ENCODE data around the gene ATP9B. TPM values are rescaled to one million over a fixed set of nuclear protein-coding genes. Genes with fewer than 3 reads are reported as not detected.

Gene ATP9B
- total RNA-seq, 1 experiment from 2014 or later = 17.8 TPM

DNA sequence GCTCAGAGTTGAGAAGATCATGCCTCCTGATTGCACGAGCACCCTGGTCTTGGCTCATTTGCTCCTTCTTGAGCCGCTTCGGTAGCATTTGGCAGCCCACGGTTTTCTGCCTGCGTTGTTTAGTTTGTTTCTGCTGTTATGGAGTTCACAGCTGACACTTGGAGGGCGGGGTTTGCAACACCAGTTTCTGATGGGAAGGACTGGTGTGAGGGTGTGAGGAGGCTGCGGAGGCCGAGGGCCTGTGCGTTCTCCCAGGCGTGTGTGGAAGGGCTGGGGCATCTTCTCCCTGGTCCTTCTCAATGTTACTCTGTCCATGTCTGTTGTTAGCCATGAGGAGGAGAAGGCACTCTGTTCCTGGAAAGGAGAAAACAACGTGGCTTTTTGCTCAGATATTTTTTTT is 349.4 kb downstream of the ATP9B start:
- CTCF ChIA-PET = no interaction called here
- H3K27ac ChIP-seq (ENCODE audit: low read depth, low read length) = no peak overlapping the region
- H3K4me1 ChIP-seq (ENCODE audit: control insufficient read depth in 1 of 2, insufficient read depth in 2 of 2, low read length in 2 of 2) = no peaks in the 10 kb centered on the region
- POLR2A ChIA-PET = no interaction called here
- peaks cover 11% of the 10 kb centered on the region; the same call in 1 of the 2 replicates for H3K79me2 ChIP-seq (ENCODE audit: insufficient read depth, low read length)
- TF ChIP-seq FOSL1 (IDR thresholded peaks at IDR 0.05; ENCODE audit: low read depth) (no peak), POLR2A (IDR thresholded peaks at IDR 0.05; ENCODE audit: borderline replicate concordance, extremely low read depth, insufficient read depth, insufficient read length) (no peak), ZNF274 (IDR thresholded peaks at IDR 0.05; ENCODE audit: low read depth, low read length) (no peak), SP1 (IDR thresholded peaks at IDR 0.05; ENCODE audit: low read depth) (no peak), EZH2phosphoT487 (IDR thresholded peaks at IDR 0.05; ENCODE audit: borderline replicate concordance) (no peak), SRF (IDR thresholded peaks at IDR 0.05; ENCODE audit: low read depth) (no peak), JUND (IDR thresholded peaks at IDR 0.05) (no peak), POLR2AphosphoS5 (IDR thresholded peaks at IDR 0.05; ENCODE audit: low read depth, low read length) (no peak), EGR1 (IDR thresholded peaks at IDR 0.05; ENCODE audit: low read depth) (no peak), EZH2 (IDR thresholded peaks at IDR 0.05) (no peak), RAD21 (IDR thresholded peaks at IDR 0.05; ENCODE audit: low read depth) (no peak)
- TF ChIP-seq, protein P1, sequence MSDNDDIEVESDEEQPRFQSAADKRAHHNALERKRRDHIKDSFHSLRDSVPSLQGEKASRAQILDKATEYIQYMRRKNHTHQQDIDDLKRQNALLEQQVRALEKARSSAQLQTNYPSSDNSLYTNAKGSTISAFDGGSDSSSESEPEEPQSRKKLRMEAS (IDR thresholded peaks at IDR 0.05) = no peak
- TF ChIP-seq, protein P2, sequence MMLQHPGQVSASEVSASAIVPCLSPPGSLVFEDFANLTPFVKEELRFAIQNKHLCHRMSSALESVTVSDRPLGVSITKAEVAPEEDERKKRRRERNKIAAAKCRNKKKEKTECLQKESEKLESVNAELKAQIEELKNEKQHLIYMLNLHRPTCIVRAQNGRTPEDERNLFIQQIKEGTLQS (IDR thresholded peaks at IDR 0.05) = no peak
- TF ChIP-seq, protein P3, sequence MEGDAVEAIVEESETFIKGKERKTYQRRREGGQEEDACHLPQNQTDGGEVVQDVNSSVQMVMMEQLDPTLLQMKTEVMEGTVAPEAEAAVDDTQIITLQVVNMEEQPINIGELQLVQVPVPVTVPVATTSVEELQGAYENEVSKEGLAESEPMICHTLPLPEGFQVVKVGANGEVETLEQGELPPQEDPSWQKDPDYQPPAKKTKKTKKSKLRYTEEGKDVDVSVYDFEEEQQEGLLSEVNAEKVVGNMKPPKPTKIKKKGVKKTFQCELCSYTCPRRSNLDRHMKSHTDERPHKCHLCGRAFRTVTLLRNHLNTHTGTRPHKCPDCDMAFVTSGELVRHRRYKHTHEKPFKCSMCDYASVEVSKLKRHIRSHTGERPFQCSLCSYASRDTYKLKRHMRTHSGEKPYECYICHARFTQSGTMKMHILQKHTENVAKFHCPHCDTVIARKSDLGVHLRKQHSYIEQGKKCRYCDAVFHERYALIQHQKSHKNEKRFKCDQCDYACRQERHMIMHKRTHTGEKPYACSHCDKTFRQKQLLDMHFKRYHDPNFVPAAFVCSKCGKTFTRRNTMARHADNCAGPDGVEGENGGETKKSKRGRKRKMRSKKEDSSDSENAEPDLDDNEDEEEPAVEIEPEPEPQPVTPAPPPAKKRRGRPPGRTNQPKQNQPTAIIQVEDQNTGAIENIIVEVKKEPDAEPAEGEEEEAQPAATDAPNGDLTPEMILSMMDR (IDR thresholded peaks at IDR 0.05 in 2 of 3, conservative IDR thresholded peaks at IDR 0.05 in 1 of 3; ENCODE audit: borderline replicate concordance in 1 of 3, insufficient read depth in 1 of 3, low read depth in 2 of 3, low read length in 2 of 3) = no peak
- TF ChIP-seq, protein P4, sequence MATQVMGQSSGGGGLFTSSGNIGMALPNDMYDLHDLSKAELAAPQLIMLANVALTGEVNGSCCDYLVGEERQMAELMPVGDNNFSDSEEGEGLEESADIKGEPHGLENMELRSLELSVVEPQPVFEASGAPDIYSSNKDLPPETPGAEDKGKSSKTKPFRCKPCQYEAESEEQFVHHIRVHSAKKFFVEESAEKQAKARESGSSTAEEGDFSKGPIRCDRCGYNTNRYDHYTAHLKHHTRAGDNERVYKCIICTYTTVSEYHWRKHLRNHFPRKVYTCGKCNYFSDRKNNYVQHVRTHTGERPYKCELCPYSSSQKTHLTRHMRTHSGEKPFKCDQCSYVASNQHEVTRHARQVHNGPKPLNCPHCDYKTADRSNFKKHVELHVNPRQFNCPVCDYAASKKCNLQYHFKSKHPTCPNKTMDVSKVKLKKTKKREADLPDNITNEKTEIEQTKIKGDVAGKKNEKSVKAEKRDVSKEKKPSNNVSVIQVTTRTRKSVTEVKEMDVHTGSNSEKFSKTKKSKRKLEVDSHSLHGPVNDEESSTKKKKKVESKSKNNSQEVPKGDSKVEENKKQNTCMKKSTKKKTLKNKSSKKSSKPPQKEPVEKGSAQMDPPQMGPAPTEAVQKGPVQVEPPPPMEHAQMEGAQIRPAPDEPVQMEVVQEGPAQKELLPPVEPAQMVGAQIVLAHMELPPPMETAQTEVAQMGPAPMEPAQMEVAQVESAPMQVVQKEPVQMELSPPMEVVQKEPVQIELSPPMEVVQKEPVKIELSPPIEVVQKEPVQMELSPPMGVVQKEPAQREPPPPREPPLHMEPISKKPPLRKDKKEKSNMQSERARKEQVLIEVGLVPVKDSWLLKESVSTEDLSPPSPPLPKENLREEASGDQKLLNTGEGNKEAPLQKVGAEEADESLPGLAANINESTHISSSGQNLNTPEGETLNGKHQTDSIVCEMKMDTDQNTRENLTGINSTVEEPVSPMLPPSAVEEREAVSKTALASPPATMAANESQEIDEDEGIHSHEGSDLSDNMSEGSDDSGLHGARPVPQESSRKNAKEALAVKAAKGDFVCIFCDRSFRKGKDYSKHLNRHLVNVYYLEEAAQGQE (IDR thresholded peaks at IDR 0.05; ENCODE audit: low read depth) = no peak
- TF ChIP-seq, protein P5, sequence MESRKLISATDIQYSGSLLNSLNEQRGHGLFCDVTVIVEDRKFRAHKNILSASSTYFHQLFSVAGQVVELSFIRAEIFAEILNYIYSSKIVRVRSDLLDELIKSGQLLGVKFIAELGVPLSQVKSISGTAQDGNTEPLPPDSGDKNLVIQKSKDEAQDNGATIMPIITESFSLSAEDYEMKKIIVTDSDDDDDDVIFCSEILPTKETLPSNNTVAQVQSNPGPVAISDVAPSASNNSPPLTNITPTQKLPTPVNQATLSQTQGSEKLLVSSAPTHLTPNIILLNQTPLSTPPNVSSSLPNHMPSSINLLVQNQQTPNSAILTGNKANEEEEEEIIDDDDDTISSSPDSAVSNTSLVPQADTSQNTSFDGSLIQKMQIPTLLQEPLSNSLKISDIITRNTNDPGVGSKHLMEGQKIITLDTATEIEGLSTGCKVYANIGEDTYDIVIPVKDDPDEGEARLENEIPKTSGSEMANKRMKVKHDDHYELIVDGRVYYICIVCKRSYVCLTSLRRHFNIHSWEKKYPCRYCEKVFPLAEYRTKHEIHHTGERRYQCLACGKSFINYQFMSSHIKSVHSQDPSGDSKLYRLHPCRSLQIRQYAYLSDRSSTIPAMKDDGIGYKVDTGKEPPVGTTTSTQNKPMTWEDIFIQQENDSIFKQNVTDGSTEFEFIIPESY (IDR thresholded peaks at IDR 0.05; ENCODE audit: extremely low read depth, insufficient replicate concordance, low read length) = no peak
- DNase-seq (ENCODE audit: low read depth, low spot score) (no peak), ATAC-seq (no peak)
- H3K27me3 ChIP-seq (ENCODE audit: insufficient read depth, low read length) = no peaks in the 10 kb centered on the region
- H2AFZ ChIP-seq (ENCODE audit: low read depth, low read length, poor library complexity, severe bottlenecking) = no peak overlapping the region
- no peaks in the 10 kb centered on the region for H3K9me2 ChIP-seq (ENCODE audit: insufficient read depth)
- BruUV-seq (replicated peaks) = no TSS peak
- no peaks in the 10 kb centered on the region; a peak in 1 of 4 replicates for H3K36me3 ChIP-seq (ENCODE audit: control insufficient read depth in 1 of 2, insufficient read depth in 2 of 2, low read length in 2 of 2)
- RAD21 ChIA-PET (ENCODE audit: low non-redundant PET in 1 of 2, low total read pairs in 2 of 2, uncharacterized antibody in 2 of 2, unreplicated experiment in 2 of 2) = no interaction called here
- H3K4me2 ChIP-seq (ENCODE audit: low read length) = no peak overlapping the region
- intact Hi-C loops (cut with micrococcal nuclease) = no loop called here
- no peaks in the 10 kb centered on the region for H4K20me1 ChIP-seq (ENCODE audit: insufficient read depth)
- no peak overlapping the region for H3K4me3 ChIP-seq (replicated peaks in 1 of 2; ENCODE audit: low read depth in 1 of 2, low read length in 2 of 2)
- H3K9me3 ChIP-seq (ENCODE audit: control insufficient read depth in 1 of 2, insufficient read depth in 1 of 2, low read depth in 1 of 2, low read length in 2 of 2) = no peaks in the 10 kb centered on the region
- no peak overlapping the region for H3K9ac ChIP-seq (ENCODE audit: low read length)

Measured in HCT116 (cell line).